ENCODE measurements around the gene GNAI3.
A peak's percentile ranks its signal among the peaks of the same experiment; 100 is the strongest.

DNA sequence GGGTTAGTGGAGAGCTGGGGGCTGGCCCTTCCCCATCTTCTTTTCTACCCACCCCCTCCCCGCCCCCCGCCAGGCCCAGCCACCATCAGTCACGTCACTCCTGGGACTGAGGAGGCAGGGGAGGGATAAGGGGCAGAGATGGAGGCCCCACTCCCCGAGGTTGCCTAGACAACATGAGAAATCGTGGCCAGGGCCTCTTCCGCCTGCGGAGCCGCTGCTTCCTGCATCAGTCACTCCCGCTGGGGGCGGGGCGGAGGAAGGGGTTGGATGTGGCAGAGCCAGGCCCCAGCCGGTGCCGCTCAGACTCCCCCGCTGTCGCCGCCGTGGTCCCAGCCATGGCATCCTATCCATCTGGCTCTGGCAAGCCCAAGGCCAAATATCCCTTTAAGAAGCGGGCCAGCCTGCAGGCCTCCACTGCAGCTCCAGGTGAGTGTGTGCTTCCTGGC is 72.4 kb downstream of the GNAI3 start:
- TF ChIP-seq EP300 (IDR thresholded peaks at IDR 0.05; ENCODE audit: borderline replicate concordance in 1 of 2, low read depth in 2 of 2, low read length in 2 of 2) (no peak), CTCF (IDR thresholded peaks at IDR 0.05; ENCODE audit: control extremely low read depth in 1 of 3, insufficient read depth in 1 of 3, low read depth in 1 of 3, low read length in 3 of 3) (no peak), POLR2A (IDR thresholded peaks at IDR 0.05; ENCODE audit: control extremely low read depth in 1 of 2, low read depth in 2 of 2, low read length in 2 of 2) (no peak), CREB1 (IDR thresholded peaks at IDR 0.05) (no peak), POLR2AphosphoS5 (IDR thresholded peaks at IDR 0.05; ENCODE audit: low read depth, low read length) (no peak), HDAC6 (IDR thresholded peaks at IDR 0.05; ENCODE audit: low read depth, low read length) (no peak), EZH2 (IDR thresholded peaks at IDR 0.05; ENCODE audit: low read depth, low read length, severe bottlenecking) (no peak), SP1 (IDR thresholded peaks at IDR 0.05; ENCODE audit: low read depth, low read length) (0 out of 2 replicates have a peak, but pooled peaks have one; percentile 26)
- TF ChIP-seq, protein P1, sequence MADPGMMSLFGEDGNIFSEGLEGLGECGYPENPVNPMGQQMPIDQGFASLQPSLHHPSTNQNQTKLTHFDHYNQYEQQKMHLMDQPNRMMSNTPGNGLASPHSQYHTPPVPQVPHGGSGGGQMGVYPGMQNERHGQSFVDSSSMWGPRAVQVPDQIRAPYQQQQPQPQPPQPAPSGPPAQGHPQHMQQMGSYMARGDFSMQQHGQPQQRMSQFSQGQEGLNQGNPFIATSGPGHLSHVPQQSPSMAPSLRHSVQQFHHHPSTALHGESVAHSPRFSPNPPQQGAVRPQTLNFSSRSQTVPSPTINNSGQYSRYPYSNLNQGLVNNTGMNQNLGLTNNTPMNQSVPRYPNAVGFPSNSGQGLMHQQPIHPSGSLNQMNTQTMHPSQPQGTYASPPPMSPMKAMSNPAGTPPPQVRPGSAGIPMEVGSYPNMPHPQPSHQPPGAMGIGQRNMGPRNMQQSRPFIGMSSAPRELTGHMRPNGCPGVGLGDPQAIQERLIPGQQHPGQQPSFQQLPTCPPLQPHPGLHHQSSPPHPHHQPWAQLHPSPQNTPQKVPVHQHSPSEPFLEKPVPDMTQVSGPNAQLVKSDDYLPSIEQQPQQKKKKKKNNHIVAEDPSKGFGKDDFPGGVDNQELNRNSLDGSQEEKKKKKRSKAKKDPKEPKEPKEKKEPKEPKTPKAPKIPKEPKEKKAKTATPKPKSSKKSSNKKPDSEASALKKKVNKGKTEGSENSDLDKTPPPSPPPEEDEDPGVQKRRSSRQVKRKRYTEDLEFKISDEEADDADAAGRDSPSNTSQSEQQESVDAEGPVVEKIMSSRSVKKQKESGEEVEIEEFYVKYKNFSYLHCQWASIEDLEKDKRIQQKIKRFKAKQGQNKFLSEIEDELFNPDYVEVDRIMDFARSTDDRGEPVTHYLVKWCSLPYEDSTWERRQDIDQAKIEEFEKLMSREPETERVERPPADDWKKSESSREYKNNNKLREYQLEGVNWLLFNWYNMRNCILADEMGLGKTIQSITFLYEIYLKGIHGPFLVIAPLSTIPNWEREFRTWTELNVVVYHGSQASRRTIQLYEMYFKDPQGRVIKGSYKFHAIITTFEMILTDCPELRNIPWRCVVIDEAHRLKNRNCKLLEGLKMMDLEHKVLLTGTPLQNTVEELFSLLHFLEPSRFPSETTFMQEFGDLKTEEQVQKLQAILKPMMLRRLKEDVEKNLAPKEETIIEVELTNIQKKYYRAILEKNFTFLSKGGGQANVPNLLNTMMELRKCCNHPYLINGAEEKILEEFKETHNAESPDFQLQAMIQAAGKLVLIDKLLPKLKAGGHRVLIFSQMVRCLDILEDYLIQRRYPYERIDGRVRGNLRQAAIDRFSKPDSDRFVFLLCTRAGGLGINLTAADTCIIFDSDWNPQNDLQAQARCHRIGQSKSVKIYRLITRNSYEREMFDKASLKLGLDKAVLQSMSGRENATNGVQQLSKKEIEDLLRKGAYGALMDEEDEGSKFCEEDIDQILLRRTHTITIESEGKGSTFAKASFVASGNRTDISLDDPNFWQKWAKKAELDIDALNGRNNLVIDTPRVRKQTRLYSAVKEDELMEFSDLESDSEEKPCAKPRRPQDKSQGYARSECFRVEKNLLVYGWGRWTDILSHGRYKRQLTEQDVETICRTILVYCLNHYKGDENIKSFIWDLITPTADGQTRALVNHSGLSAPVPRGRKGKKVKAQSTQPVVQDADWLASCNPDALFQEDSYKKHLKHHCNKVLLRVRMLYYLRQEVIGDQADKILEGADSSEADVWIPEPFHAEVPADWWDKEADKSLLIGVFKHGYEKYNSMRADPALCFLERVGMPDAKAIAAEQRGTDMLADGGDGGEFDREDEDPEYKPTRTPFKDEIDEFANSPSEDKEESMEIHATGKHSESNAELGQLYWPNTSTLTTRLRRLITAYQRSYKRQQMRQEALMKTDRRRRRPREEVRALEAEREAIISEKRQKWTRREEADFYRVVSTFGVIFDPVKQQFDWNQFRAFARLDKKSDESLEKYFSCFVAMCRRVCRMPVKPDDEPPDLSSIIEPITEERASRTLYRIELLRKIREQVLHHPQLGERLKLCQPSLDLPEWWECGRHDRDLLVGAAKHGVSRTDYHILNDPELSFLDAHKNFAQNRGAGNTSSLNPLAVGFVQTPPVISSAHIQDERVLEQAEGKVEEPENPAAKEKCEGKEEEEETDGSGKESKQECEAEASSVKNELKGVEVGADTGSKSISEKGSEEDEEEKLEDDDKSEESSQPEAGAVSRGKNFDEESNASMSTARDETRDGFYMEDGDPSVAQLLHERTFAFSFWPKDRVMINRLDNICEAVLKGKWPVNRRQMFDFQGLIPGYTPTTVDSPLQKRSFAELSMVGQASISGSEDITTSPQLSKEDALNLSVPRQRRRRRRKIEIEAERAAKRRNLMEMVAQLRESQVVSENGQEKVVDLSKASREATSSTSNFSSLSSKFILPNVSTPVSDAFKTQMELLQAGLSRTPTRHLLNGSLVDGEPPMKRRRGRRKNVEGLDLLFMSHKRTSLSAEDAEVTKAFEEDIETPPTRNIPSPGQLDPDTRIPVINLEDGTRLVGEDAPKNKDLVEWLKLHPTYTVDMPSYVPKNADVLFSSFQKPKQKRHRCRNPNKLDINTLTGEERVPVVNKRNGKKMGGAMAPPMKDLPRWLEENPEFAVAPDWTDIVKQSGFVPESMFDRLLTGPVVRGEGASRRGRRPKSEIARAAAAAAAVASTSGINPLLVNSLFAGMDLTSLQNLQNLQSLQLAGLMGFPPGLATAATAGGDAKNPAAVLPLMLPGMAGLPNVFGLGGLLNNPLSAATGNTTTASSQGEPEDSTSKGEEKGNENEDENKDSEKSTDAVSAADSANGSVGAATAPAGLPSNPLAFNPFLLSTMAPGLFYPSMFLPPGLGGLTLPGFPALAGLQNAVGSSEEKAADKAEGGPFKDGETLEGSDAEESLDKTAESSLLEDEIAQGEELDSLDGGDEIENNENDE (IDR thresholded peaks at IDR 0.05; ENCODE audit: insufficient replicate concordance, low read length) = no peak
- TF ChIP-seq, protein P2, sequence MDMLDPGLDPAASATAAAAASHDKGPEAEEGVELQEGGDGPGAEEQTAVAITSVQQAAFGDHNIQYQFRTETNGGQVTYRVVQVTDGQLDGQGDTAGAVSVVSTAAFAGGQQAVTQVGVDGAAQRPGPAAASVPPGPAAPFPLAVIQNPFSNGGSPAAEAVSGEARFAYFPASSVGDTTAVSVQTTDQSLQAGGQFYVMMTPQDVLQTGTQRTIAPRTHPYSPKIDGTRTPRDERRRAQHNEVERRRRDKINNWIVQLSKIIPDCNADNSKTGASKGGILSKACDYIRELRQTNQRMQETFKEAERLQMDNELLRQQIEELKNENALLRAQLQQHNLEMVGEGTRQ (IDR thresholded peaks at IDR 0.05; ENCODE audit: low read length) = no peak
- TF ChIP-seq, protein P3, sequence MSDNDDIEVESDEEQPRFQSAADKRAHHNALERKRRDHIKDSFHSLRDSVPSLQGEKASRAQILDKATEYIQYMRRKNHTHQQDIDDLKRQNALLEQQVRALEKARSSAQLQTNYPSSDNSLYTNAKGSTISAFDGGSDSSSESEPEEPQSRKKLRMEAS (IDR thresholded peaks at IDR 0.05) = no peak

Measured in H1 (cell line).